GM19455 (cell line): Measurements from ENCODE around the gene CFAP74.
A peak's percentile ranks its signal among the peaks of the same experiment; 100 is the strongest.
"Not testable (repeated sequence)": the region's sequence is repeated elsewhere in the genome, so short reads cannot be mapped to it uniquely, and the experiment has no call there.

Experiments
- ATAC-seq: cut with Tn5 transposase; IDR thresholded peaks from one replicate; pipeline ENCODE4 v1.9.1; 2021; ENCODE audit not compliant: unreplicated experiment

The CFAP74 gene

GRCh38 chr1:1899967-1900327, 103.6 kb downstream of the CFAP74 start:
- ATAC-seq = no peak

- no peak for ATAC-seq
Observed at GRCh38 chr1:1899266-1899966, 104.2 kb downstream of the CFAP74 start.

GRCh38 chr1:1898246-1898933, 105.2 kb downstream of the CFAP74 start:
- no peak for ATAC-seq

GRCh38 chr1:1895456-1896336, 107.9 kb downstream of the CFAP74 start:
- no peak for ATAC-seq

GRCh38 chr1:1895060-1895418, 108.5 kb downstream of the CFAP74 start:
- ATAC-seq = no peak

- ATAC-seq = no peak
Observed at GRCh38 chr1:1894354-1895059, 109.1 kb downstream of the CFAP74 start.

GRCh38 chr1:1893997-1894353, 109.6 kb downstream of the CFAP74 start:
- no peak for ATAC-seq

- no peak for ATAC-seq
Observed at GRCh38 chr1:1893291-1893985, 110.1 kb downstream of the CFAP74 start.

GRCh38 chr1:1892763-1893120, 110.8 kb downstream of the CFAP74 start:
- no peak for ATAC-seq

- no peak for ATAC-seq
Observed at GRCh38 chr1:1892079-1892762, 111.4 kb downstream of the CFAP74 start.

GRCh38 chr1:1891349-1892078, 112.1 kb downstream of the CFAP74 start:
- ATAC-seq = peak; percentile 10

- ATAC-seq = peak; percentile 67
Observed at GRCh38 chr1:1890506-1891348, 112.9 kb downstream of the CFAP74 start, which contains the start of gene GNB1. Gene GNB1 (minus strand): TSS chr1:1891087. CDS start chr1:1825453, 65,634 bp downstream.

- ATAC-seq = peak; percentile 36
Observed at GRCh38 chr1:1889847-1890505, 113.6 kb downstream of the CFAP74 start.

- no peak for ATAC-seq
Observed at GRCh38 chr1:1889090-1889750, 114.4 kb downstream of the CFAP74 start.

- ATAC-seq = not testable (repeated sequence)
Observed at GRCh38 chr1:1883890-1884289, 119.7 kb downstream of the CFAP74 start.

- no peak for ATAC-seq
Observed at GRCh38 chr1:1883092-1883873, 120.3 kb downstream of the CFAP74 start.

GRCh38 chr1:1881727-1882126, 121.9 kb downstream of the CFAP74 start:
- ATAC-seq = no peak
